HepG2 (cell line): ENCODE measurements around the gene ATP5F1C. TPM values are rescaled to one million over a fixed set of nuclear protein-coding genes. Genes with fewer than 3 reads are reported as not detected.
A peak's percentile ranks its signal among the peaks of the same experiment; 100 is the strongest.

Source experiments
- EZH2 ChIP-seq: conservative IDR thresholded peaks from 2 replicates; pipeline ENCODE4 v1.6.1; 2012; ENCODE audit warnings: mild to moderate bottlenecking, low read depth, low read length, moderate library complexity
- KDM3A ChIP-seq: IDR thresholded peaks from 2 replicates; pipeline ENCODE4 v1.6.1; 2018; ENCODE audit warnings: low read depth, missing compliant biosample characterization
- KDM6A ChIP-seq: IDR thresholded peaks from 2 replicates; pipeline ENCODE4 v1.6.1; 2016; ENCODE audit warnings: low read depth
- KLF16 ChIP-seq, 2 experiments: sonication (generic) in 1 of 2; formaldehyde crosslinking in 1 of 2; IDR thresholded peaks; 2 replicates each; pipeline versions ENCODE4 v1.6.1 to v1.8.0; 2016 to 2023; ENCODE audit warnings: missing genetic modification reagents in 2 of 2, missing compliant biosample characterization in 1 of 2
- MTF1 ChIP-seq: sonication (generic); formaldehyde crosslinking; IDR thresholded peaks from 2 replicates; pipeline ENCODE4 v1.5.0; 2020; ENCODE audit warnings: missing genetic modification reagents
- MYNN ChIP-seq: sonication (generic); formaldehyde crosslinking; IDR thresholded peaks from 2 replicates; pipeline ENCODE4 v1.4.0; 2020; ENCODE audit warnings: mild to moderate bottlenecking, low read depth, missing genetic modification reagents
- NFE2 ChIP-seq: sonication (generic); formaldehyde crosslinking; IDR thresholded peaks from 2 replicates; pipeline ENCODE4 v1.4.0; 2020; ENCODE audit warnings: missing genetic modification reagents
- SAP130 ChIP-seq: IDR thresholded peaks from 2 replicates; pipeline ENCODE4 v1.6.1; 2016; ENCODE audit warnings: low read depth
- SP1 ChIP-seq, 2 experiments: fragments of 450-650 bp in 1 of 2; sonication (generic) in 1 of 2; formaldehyde crosslinking in 1 of 2; IDR thresholded peaks; 2 replicates each; pipeline versions ENCODE4 v1.4.0 to v1.6.1; 2016 to 2020; ENCODE audit warnings: missing genetic modification reagents in 1 of 2
- TBX3 ChIP-seq: fragments of 450-650 bp; IDR thresholded peaks from 2 replicates; pipeline ENCODE4 v1.6.1; 2017; ENCODE audit warnings: antibody characterized with exemption, mild to moderate bottlenecking, inconsistent platforms, borderline replicate concordance
- ZBED4 ChIP-seq: sonication (generic); formaldehyde crosslinking; IDR thresholded peaks from 2 replicates; pipeline ENCODE4 v1.4.0; 2020; ENCODE audit warnings: missing genetic modification reagents, borderline replicate concordance
- ZNF510 ChIP-seq: sonication (generic); formaldehyde crosslinking; IDR thresholded peaks from 2 replicates; pipeline ENCODE4 v1.4.0; 2020; ENCODE audit warnings: low read depth, mild to moderate bottlenecking, missing genetic modification reagents
- ZNF513 ChIP-seq: sonication (generic); formaldehyde crosslinking; conservative IDR thresholded peaks from 2 replicates; pipeline ENCODE4 v1.5.0; 2020; ENCODE audit warnings: missing genetic modification reagents
- polyA plus RNA-seq, 8 experiments: library from polyadenylated mRNA; depleted of rRNA in 3 of 8; stranded (reverse) in 7 of 8; unstranded in 1 of 8; fragments of >200 nt; fragmentation: Illumina TruSeq in 4 of 8; extraction: Trizol in 4 of 8; gene quantifications; 2 replicates each; pipeline versions ENCODE4 v1.2.1 to v1.2.3, GENCODE V29; 2011 to 2016; ENCODE audit warnings: low read depth in 4 of 8, missing spikeins in 1 of 8, mixed read lengths in 1 of 8; ENCODE audit not compliant: insufficient read depth in 1 of 8
- total RNA-seq, 5 experiments: library from RNA; depleted of rRNA; stranded (reverse); fragments of >200 nt; fragmentation: Illumina TruSeq; extraction: Trizol; gene quantifications; 2 replicates each; pipeline ENCODE4 v1.2.3, GENCODE V29; 2016; ENCODE audit warnings: low read depth in 1 of 5
- TF ChIP-seq, protein P1 (sequence below): sonication (generic); formaldehyde crosslinking; IDR thresholded peaks from 2 replicates; pipeline ENCODE4 v1.5.0; 2020; ENCODE audit warnings: mild to moderate bottlenecking, missing genetic modification reagents, moderate library complexity
- TF ChIP-seq, protein P2 (sequence below): sonication (generic); formaldehyde crosslinking; IDR thresholded peaks from 2 replicates; pipeline ENCODE4 v1.4.0; 2020; ENCODE audit warnings: missing genetic modification reagents

Gene ATP5F1C
- total and polyA plus RNA-seq, 2 of the 13 experiments (the other 11 are each of a cell fraction or from before 2014, with no cell fraction given) = 407 to 416 TPM

GRCh38 chr10:7818295-7819120 is 30.5 kb downstream of the ATP5F1C start, which contains the start of gene TAF3 (continued):
- no peak for TF ChIP-seq SP1 (IDR thresholded peaks at IDR 0.05)
- peak; percentile 98 for TF ChIP-seq SP1 (CRISPR knock-in tag; IDR thresholded peaks at IDR 0.05)
- TF ChIP-seq ZNF513 = no peak
- TF ChIP-seq ZNF510 = 0 out of 2 replicates have a peak, but pooled peaks have one; percentile 32
- 0 out of 2 replicates have a peak, but pooled peaks have one; percentile 73 for TF ChIP-seq MYNN
- TF ChIP-seq EZH2 = no peak
- TF ChIP-seq, protein P1, sequence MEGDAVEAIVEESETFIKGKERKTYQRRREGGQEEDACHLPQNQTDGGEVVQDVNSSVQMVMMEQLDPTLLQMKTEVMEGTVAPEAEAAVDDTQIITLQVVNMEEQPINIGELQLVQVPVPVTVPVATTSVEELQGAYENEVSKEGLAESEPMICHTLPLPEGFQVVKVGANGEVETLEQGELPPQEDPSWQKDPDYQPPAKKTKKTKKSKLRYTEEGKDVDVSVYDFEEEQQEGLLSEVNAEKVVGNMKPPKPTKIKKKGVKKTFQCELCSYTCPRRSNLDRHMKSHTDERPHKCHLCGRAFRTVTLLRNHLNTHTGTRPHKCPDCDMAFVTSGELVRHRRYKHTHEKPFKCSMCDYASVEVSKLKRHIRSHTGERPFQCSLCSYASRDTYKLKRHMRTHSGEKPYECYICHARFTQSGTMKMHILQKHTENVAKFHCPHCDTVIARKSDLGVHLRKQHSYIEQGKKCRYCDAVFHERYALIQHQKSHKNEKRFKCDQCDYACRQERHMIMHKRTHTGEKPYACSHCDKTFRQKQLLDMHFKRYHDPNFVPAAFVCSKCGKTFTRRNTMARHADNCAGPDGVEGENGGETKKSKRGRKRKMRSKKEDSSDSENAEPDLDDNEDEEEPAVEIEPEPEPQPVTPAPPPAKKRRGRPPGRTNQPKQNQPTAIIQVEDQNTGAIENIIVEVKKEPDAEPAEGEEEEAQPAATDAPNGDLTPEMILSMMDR (CRISPR knock-in tag) = peak; percentile 28; the same call in 1 of the 2 replicates
- no peak for TF ChIP-seq NFE2 (CRISPR knock-in tag)
- peak; percentile 71; the same call in 1 of the 2 replicates for TF ChIP-seq ZBED4
- TF ChIP-seq KDM6A (CRISPR knock-in tag) = no peak
- TF ChIP-seq TBX3 = no peak
- no peak for TF ChIP-seq MTF1 (CRISPR knock-in tag)
- TF ChIP-seq, protein P2, sequence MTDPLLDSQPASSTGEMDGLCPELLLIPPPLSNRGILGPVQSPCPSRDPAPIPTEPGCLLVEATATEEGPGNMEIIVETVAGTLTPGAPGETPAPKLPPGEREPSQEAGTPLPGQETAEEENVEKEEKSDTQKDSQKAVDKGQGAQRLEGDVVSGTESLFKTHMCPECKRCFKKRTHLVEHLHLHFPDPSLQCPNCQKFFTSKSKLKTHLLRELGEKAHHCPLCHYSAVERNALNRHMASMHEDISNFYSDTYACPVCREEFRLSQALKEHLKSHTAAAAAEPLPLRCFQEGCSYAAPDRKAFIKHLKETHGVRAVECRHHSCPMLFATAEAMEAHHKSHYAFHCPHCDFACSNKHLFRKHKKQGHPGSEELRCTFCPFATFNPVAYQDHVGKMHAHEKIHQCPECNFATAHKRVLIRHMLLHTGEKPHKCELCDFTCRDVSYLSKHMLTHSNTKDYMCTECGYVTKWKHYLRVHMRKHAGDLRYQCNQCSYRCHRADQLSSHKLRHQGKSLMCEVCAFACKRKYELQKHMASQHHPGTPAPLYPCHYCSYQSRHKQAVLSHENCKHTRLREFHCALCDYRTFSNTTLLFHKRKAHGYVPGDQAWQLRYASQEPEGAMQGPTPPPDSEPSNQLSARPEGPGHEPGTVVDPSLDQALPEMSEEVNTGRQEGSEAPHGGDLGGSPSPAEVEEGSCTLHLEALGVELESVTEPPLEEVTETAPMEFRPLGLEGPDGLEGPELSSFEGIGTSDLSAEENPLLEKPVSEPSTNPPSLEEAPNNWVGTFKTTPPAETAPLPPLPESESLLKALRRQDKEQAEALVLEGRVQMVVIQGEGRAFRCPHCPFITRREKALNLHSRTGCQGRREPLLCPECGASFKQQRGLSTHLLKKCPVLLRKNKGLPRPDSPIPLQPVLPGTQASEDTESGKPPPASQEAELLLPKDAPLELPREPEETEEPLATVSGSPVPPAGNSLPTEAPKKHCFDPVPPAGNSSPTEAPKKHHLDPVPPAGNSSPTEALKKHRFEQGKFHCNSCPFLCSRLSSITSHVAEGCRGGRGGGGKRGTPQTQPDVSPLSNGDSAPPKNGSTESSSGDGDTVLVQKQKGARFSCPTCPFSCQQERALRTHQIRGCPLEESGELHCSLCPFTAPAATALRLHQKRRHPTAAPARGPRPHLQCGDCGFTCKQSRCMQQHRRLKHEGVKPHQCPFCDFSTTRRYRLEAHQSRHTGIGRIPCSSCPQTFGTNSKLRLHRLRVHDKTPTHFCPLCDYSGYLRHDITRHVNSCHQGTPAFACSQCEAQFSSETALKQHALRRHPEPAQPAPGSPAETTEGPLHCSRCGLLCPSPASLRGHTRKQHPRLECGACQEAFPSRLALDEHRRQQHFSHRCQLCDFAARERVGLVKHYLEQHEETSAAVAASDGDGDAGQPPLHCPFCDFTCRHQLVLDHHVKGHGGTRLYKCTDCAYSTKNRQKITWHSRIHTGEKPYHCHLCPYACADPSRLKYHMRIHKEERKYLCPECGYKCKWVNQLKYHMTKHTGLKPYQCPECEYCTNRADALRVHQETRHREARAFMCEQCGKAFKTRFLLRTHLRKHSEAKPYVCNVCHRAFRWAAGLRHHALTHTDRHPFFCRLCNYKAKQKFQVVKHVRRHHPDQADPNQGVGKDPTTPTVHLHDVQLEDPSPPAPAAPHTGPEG (CRISPR knock-in tag) = 0 out of 2 replicates have a peak, but pooled peaks have one; percentile 17
- TF ChIP-seq SAP130 (CRISPR knock-in tag) = peak; percentile 98
- peak; percentile 87 for TF ChIP-seq KDM3A
- peak in 1 of 2 experiments; percentile 97; a peak in 2 of 4 replicates for TF ChIP-seq KLF16 (CRISPR knock-in tag; IDR thresholded peaks at IDR 0.05)
